GM13977 (cell line): ENCODE results near the gene HDGF.

Source experiments
- DNase-seq: peaks from one replicate; pipeline ENCODE4 v3.0.0; 2012; ENCODE audit warnings: low spot score
- in situ Hi-C: fragments of 300-500 bp; cut with MboI; formaldehyde crosslinking; loops from one replicate; pipeline ENCODE4 v1.12.0; 2022; ENCODE audit warnings: low sequenced_read_pairs, low pct_unique_long_range_greater_than_20kb, mixed read lengths, inconsistent platforms; ENCODE audit not compliant: unreplicated experiment
- TF ChIP-seq, protein P1 (sequence below): IDR thresholded peaks from 2 replicates; pipeline ENCODE4 v1.5.1; 2012; ENCODE audit warnings: mild to moderate bottlenecking, control low read depth; ENCODE audit not compliant: insufficient read depth; ENCODE audit errors: extremely low read depth, missing control alignments

HDGF gene

GRCh38 chr1:156714830-156715229 lies 36.6 kb downstream of the HDGF start:
- no peak for DNase-seq
- TF ChIP-seq, protein P1, sequence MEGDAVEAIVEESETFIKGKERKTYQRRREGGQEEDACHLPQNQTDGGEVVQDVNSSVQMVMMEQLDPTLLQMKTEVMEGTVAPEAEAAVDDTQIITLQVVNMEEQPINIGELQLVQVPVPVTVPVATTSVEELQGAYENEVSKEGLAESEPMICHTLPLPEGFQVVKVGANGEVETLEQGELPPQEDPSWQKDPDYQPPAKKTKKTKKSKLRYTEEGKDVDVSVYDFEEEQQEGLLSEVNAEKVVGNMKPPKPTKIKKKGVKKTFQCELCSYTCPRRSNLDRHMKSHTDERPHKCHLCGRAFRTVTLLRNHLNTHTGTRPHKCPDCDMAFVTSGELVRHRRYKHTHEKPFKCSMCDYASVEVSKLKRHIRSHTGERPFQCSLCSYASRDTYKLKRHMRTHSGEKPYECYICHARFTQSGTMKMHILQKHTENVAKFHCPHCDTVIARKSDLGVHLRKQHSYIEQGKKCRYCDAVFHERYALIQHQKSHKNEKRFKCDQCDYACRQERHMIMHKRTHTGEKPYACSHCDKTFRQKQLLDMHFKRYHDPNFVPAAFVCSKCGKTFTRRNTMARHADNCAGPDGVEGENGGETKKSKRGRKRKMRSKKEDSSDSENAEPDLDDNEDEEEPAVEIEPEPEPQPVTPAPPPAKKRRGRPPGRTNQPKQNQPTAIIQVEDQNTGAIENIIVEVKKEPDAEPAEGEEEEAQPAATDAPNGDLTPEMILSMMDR = no peak
- in situ Hi-C loops = loop anchor here (25.0 kb wide), 1 partner anchor 147 kb away; the partner anchor contains the start of genes INSRR and NTRK1

DNA sequence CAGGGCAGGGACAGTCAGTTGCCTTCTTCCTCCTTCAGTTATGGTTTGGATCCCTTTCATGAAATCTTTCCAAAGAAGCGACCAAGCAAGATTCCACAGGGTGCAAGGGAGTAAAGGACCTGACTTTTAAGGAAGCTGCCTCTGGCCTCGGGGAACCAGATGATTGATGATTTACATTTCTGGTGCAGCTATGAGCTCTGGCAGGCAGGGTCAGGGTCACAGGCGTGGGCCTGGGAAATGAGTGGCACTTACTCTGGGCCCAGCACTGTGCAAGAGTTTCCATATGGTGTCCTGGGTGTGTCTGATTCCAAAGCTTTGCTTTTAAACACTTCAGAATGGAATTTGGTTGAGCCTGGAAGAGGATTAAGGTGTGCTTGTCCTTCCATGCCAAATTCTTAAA lies 38.8 kb downstream of the HDGF start:
- in situ Hi-C loops = loop anchor here (25.0 kb wide), 1 partner anchor 150 kb away; the partner anchor contains the start of genes INSRR and NTRK1
- TF ChIP-seq, protein P1 = no peak
- no peak for DNase-seq

DNA sequence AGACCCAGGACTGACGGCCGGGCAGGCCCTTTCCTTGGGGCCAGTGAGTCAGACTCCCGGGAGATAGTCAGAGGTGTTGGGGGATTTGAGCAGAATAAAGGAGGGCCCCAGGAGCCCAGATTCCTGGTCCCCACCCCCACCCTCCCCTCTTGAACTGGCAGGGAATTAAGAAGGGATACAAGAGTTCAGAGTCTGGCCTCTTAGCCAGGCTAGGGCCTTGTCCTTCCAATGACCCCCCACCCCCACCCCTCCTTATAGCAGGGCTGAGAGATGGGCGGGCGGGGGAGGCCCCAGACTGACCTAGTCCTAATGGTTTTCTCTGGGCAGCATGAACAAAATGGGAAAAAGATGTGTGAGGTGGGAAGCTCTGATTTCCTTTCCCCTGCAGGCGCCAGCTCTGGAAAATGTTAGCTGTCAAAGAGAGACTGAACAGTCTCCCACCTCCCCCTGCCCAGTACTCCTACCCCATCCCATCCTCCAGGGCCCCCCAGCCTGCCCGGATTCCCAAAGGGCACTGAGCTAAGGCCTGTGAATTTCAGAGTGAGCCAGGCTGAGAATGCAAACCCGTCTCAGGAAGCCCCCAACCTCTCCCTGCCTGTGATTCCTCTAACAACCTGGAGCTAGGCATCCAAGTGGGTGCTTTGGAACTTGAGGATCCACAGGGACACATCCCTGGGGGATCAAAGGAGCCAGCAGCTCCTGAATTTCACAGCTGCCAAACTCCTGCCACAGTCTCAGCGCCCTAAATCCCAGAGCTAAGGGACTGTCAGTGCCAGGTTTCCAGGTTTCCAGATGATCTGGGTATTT lies 40.3 kb downstream of the HDGF start:
- DNase-seq = no peak
- TF ChIP-seq, protein P1 = no peak
- in situ Hi-C loops = loop anchor here (25.0 kb wide), 1 partner anchor 151 kb away; the partner anchor contains the start of genes INSRR and NTRK1

DNA sequence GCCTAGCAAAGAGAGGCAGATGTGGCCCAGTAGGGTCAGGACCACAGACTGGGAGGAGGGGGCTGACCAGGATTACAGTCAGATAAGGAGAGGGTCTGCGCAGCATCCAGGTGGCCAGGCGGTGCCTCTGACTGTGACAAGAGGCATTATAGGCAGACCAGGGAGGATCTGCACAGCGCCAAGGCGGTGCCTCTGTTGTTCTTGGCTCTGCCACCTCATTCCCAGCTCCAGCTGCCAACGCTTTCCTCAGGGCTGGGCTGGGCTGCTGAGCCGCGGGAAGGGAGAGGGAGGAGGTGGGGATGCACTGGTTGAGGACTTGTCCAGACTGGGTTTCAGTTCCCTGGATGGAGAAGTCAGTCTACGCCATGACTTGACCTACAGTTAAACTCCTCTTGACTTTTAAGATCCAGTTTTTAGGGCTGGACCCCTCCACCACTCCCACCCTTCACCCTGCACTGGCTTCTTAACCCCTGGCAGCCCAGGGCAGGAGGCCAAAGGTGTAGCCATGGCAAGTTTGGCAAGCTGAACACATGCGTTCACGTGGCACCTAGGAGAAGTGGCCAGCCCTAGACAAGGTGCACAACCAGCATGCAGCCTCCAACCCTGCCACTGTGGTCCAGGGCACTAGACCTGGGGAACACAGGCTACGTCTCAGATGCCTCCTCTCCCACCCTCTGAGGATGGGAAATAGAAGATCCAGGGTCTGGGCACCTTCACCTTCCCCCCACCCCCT lies 41.6 kb downstream of the HDGF start:
- TF ChIP-seq, protein P1 = no peak
- no peak for DNase-seq
- in situ Hi-C loops = loop anchor here (25.0 kb wide), 1 partner anchor 152 kb away; the partner anchor contains the start of genes INSRR and NTRK1

DNA sequence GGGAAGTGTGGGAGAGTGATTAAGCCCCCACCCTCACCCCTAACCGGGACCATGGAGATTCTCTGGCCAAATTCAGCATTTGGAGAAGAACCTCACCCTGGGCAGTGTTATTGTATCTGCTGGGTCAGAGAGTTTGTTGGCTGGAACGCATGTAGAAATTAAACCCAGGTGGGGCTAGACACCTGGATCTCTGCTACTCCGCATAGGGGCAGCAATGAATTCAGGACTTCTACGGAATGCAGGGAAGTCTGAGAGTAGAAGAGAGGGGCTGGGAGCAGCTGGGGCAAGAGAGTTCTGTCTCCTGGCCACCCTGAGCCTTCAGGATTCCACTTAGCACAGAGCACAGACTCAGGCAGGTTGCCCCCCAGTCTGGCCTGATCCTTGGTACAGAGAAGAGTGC lies 42.4 kb downstream of the HDGF start:
- TF ChIP-seq, protein P1 = no peak
- in situ Hi-C loops = loop anchor here (25.0 kb wide), 1 partner anchor 153 kb away; the partner anchor contains the start of genes INSRR and NTRK1
- no peak for DNase-seq

GRCh38 chr1:156708218-156708661 lies 43.2 kb downstream of the HDGF start:
- in situ Hi-C loops = loop anchor here (25.0 kb wide), 1 partner anchor 154 kb away; the partner anchor contains the start of genes INSRR and NTRK1
- DNase-seq = no peak
- TF ChIP-seq, protein P1 = no peak
